ENCODE measurements around the gene JAK1.

- TF ChIP-seq GATA3 (IDR thresholded peaks at IDR 0.05; ENCODE audit: low read depth, low read length), result no peak
- TF ChIP-seq GATA2 (IDR thresholded peaks at IDR 0.05; ENCODE audit: low read depth, low read length), result no peak
Observed at GRCh38 chr1:64828829-64829228, 137.5 kb downstream of the JAK1 start.

All from SH-SY5Y (cell line).